HG03378 (cell line): ENCODE measurements around the gene CD300LF.

ENCODE experiments used
- ATAC-seq: cut with Tn5 transposase; IDR thresholded peaks from one replicate; pipeline ENCODE4 v1.9.1; 2021; ENCODE audit warnings: mild to moderate bottlenecking, moderate library complexity; ENCODE audit not compliant: unreplicated experiment

The CD300LF gene

GRCh38 chr17:74691151-74691550 is 21.6 kb downstream of the CD300LF start:
- no peak for ATAC-seq

GRCh38 chr17:74690409-74690825 is 22.3 kb downstream of the CD300LF start:
- no peak for ATAC-seq

- ATAC-seq = no peak
These were observed 24.8 kb downstream of the CD300LF start for GRCh38 chr17:74687886-74688285.

GRCh38 chr17:74686761-74687160 is 26.0 kb downstream of the CD300LF start:
- ATAC-seq = no peak

- no peak for ATAC-seq
These were observed 30.1 kb downstream of the CD300LF start for GRCh38 chr17:74682471-74683190.

- no peak for ATAC-seq
These were observed 30.7 kb downstream of the CD300LF start for GRCh38 chr17:74682028-74682427.

- ATAC-seq = no peak
These were observed 31.8 kb downstream of the CD300LF start for GRCh38 chr17:74680941-74681340.

- no peak for ATAC-seq
These were observed 32.5 kb downstream of the CD300LF start for GRCh38 chr17:74680213-74680612.

GRCh38 chr17:74679374-74679773 is 33.3 kb downstream of the CD300LF start:
- no peak for ATAC-seq

- no peak for ATAC-seq
These were observed 34.2 kb downstream of the CD300LF start for GRCh38 chr17:74678541-74678940.

GRCh38 chr17:74677558-74678466 is 34.9 kb downstream of the CD300LF start:
- no peak for ATAC-seq

GRCh38 chr17:74671031-74671771 is 41.5 kb downstream of the CD300LF start:
- ATAC-seq = no peak

- ATAC-seq = no peak
These were observed 42.4 kb downstream of the CD300LF start for GRCh38 chr17:74670329-74670728.

GRCh38 chr17:74663561-74663960 is 49.2 kb downstream of the CD300LF start:
- no peak for ATAC-seq

- ATAC-seq = no peak
These were observed 52.8 kb downstream of the CD300LF start for GRCh38 chr17:74659889-74660288.

- ATAC-seq = no peak
These were observed 54.1 kb downstream of the CD300LF start for GRCh38 chr17:74658620-74659019.

GRCh38 chr17:74654742-74655141 is 58.0 kb downstream of the CD300LF start:
- no peak for ATAC-seq

- no peak for ATAC-seq
These were observed 60.7 kb downstream of the CD300LF start for GRCh38 chr17:74652020-74652419.

- no peak for ATAC-seq
These were observed 62.8 kb downstream of the CD300LF start for GRCh38 chr17:74649909-74650308.

- no peak for ATAC-seq
These were observed 64.7 kb downstream of the CD300LF start for GRCh38 chr17:74647871-74648672.

GRCh38 chr17:74646231-74646630 is 66.5 kb downstream of the CD300LF start:
- ATAC-seq = no peak
